ENCODE measurements around the gene F5.
"Not testable (repeated sequence)": the region's sequence is repeated elsewhere in the genome, so short reads cannot be mapped to it uniquely, and the experiment has no call there.

The F5 gene

GRCh38 chr1:169538998-169539871 lies 47.0 kb downstream of the F5 start:
- DNase-seq: no peak

GRCh38 chr1:169534653-169535052 lies 51.6 kb downstream of the F5 start:
- no peak for DNase-seq

DNA sequence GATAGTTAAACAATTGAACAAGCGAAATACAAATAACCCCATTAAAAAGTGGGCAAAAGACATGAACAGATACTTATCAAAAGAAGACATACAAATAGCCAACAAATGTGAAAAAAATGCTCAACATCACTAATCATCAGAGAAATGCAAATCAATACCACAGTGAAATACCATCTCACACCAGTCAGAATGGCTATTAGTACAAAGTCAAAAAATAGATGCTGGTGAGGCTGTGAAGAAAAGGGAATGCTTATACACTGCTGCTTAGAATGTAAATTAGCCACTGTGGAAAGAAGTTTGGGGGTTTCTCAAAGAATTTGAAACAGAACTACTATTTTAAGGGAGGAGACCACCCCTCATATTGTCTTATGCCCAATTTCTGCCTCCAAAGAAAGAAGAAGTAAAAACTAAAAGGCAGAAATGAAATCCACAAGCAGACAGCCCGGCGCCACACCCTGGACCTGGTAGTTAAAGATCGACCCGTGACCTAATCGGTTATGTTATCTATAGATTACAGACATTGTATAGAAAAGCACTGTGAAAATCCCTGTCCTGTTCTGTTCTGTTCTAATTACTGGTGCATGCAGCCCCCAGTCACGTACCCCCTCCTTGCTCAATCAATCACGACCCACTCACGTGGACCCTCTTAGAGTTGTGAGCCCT lies 52.6 kb downstream of the F5 start:
- not testable (repeated sequence) for DNase-seq

- no peak for DNase-seq
Measured at GRCh38 chr1:169530448-169530847, 55.8 kb downstream of the F5 start.

- no peak for DNase-seq
Measured at GRCh38 chr1:169529068-169529642, 57.1 kb downstream of the F5 start.

GRCh38 chr1:169528215-169529067 lies 57.8 kb downstream of the F5 start:
- DNase-seq: no peak

DNA sequence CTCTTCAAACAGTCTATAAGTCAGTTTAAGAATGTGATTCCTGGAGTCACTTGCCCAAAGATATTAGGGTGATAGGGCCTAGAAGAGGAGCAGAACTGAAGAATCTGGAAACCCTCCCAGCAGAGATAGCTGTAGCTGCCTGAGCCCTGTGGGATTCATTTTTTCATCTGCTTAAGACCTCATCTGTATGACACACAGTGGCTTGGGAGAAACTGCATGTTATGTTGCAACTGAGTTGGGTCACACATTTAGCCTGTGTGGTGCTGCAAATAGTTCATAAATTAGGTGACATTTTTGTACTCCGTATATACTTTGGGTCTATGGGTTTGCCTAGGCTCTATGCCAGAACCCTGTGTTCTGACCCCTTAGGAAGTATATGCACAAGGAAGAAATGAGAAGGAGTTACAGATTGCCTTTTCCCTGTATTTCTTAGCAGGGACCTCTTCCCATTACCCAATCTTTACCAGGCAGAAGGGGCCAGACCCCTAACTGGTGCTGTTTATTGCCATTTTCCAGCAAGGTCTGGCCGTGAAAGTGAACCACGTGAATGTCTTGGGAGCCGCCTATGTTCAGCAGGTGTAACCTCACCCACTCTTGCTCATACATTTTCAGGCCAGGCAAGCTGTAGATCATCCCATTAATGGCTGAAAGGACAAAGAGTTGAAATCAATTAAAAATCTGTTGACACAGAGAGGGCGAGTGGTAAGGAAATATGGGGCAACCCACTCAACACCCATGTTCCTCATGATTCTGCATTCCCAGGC lies 58.6 kb downstream of the F5 start:
- DNase-seq: no peak

DNA sequence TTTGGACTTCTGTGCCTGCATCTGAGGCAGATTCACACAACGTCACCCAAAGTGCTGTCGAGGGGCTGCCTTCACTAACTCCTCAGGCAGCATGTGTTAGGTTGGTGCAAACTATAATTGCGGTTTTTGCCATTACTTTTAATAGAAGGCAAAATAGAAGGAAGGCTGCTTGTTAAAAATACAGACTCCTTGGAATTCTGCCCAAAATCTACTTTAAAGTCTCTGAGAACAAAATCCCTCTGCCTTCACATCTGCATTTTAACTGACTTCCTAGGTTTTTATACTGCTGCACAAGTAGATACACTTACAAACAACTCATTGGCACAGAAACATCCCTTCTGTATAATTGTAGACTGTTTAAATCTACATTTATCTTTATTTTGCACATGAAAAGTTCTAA lies 59.3 kb downstream of the F5 start:
- no peak for DNase-seq

- no peak for DNase-seq
Measured at GRCh38 chr1:169526120-169526832, 60.0 kb downstream of the F5 start.

DNA sequence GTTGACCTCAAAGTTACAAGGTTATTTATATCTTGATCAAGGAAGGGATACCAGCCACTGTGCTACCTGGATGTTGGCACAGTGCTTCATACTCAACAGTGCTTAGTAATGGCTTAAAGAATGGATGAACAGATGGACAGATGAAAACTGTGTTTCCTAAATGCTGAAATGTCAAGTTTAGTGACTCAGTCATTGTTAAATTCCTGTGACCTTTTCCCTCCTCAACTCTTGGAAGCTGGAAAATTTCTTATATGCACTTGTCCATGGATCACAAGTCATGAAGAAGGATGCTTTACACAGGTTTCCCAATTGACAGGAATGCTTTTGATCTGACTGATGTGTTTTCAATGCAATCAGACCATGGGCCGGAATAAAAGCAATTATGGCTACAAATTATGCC lies 60.9 kb downstream of the F5 start:
- no peak for DNase-seq

- DNase-seq: no peak
Measured at GRCh38 chr1:169523904-169524303, 62.4 kb downstream of the F5 start.

- DNase-seq: no peak
Measured at GRCh38 chr1:169521226-169521625, 65.1 kb downstream of the F5 start.

DNA sequence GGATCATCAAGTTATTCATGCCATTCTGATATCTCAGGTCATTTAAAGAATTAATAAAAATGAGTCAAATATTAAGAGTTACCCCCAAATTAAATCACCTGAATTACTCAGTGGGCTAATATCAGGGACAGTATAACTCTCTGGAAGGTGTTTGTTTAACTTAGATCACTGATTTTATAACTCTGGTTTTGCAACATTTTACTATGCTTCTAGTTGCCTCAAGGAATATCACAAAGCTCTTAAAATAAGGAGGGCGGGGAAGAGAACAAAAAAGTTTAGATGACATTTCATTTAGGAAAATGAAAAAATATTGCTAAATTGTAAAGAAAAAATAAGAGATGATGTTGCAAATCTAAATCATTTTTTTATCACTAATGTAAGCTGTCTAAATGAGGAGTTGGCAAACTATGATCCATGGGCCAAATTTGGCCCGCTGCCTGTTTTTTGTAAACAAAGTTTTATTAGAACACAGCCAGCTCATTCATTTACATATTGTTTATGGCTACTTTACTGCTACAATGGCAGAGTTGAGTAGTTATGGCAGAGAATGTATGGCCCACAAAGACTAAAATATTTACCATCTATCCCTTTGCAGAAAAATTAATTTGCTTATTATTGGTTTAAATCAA lies 68.6 kb downstream of the F5 start:
- DNase-seq: no peak

- DNase-seq: no peak
Measured at GRCh38 chr1:169515641-169516040, 70.6 kb downstream of the F5 start.

DNA sequence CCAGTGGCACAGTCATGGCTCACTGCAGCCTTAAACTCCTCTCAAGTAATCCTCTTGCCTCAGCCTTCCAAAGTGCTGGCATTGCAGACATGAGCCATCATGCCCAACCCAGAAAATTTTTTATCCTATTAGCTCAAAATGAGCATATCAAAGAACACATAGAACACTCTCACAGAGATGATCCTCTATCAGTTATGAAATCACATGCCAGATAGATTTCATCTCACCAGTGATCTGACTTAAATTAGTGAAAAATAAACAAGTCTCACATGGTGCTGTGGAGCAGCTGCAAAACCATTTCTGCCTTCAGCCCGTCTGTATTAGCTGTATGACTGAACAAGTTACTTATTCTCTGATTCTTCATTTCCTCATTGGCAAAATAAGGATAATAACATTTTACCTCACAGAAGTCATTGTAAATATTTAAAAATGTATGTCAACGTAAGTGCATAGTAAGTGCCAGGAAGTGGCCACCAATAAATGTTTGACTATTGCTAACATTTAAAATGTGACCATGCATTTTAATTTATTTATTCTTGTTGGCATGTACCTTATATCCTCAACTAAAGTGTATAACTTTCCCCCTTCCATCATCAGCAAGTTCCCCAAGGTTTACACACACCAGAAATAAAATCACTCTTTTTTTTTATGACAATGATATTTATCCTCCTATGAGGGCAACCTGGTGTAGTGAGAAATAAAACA lies 71.6 kb downstream of the F5 start:
- no peak for DNase-seq

GRCh38 chr1:169513208-169513607 lies 73.1 kb downstream of the F5 start:
- DNase-seq: no peak

DNA sequence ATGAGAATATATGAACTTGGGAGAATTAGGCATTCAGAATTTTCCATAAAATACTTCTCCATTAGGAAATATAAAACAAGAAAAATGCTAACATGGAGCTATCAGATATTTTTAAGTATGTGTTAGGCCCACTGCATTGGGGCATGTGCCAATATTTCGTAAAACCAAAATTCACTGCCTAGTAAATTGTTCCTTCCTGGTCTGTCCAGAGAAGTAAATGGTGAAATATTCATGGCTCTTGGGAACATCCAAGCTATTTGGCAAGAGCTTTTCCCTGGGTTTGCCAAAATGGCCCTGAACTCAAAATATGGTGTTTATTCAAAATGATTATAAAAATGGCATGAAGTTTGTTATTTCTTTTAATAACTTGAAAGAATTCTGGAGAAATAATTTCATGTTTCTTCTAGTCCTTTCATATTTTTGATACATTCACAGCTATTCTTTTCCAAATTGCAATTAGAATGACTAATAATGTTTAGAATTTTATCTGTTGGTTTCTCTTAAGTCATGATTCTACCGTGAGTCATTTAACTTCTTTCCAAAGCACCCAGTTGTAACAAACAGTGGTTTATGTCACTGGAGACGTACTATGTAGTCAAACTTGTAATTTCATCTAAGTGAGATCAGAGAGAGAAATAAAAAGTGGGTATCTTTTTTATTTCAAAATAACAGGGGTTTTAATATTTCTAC lies 74.8 kb downstream of the F5 start:
- DNase-seq: no peak

- DNase-seq: no peak
Measured at GRCh38 chr1:169510060-169510459, 76.2 kb downstream of the F5 start.

DNA sequence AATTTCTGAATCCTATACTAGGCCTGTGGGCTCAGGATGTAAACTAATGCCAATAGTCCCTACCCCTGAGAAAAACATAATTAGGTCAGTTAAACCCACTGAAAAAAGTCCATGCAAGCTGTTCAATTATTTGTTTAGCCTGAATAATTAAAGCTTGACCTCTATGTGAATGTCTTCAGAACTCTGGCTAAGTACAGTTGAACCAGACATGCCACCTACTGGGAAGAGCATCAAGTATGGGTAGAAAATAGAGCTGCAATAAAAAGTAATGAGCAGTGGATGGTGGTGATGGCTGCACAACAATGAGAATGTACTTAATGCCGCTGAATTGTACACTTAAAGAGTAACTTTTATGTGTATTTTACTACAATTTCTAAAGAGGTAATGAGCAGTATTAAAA lies 76.9 kb downstream of the F5 start:
- DNase-seq: no peak

Measured in cortex of kidney (tissue), 1 donor.